Upper lobe of left lung (tissue), 6 donors: Measurements from ENCODE around the gene BTBD9. TPM values are rescaled to one million over a fixed set of nuclear protein-coding genes. Genes with fewer than 3 reads are reported as not detected.

Experiments
- ATAC-seq, 2 donors: fragments of 200-7000 bp; cut with Tn5 transposase; one replicate each; pipeline ENCODE4 v1.9.1; 2022; ENCODE audit warnings: mild to moderate bottlenecking in 2 of 2, moderate library complexity in 2 of 2; ENCODE audit not compliant: low FRiP score in 2 of 2
- DNase-seq, 2 donors: peaks; one replicate each; pipeline ENCODE4 v3.0.0-alpha.2; 2019 to 2020
- H3K27ac ChIP-seq, 4 donors: fragments of 200-600 bp; sonication (generic); one replicate each; pipeline ENCODE4 v1.5.1; 2016 to 2019
- H3K27me3 ChIP-seq, 4 donors: fragments of 200-600 bp; sonication (generic); one replicate each; pipeline ENCODE4 v1.5.1; 2017 to 2019
- H3K36me3 ChIP-seq, 4 donors: fragments of 200-600 bp; sonication (generic); one replicate each; pipeline ENCODE4 v1.5.1; 2016 to 2019
- H3K4me1 ChIP-seq, 4 donors: fragments of 200-600 bp; sonication (generic); one replicate each; pipeline ENCODE4 v1.5.1; 2018 to 2019
- H3K4me3 ChIP-seq, 4 donors: fragments of 200-600 bp; sonication (generic); one replicate each; pipeline ENCODE4 v1.5.1; 2017 to 2019; ENCODE audit warnings: mild to moderate bottlenecking in 2 of 4, moderate library complexity in 1 of 4
- H3K9me3 ChIP-seq, 4 donors: fragments of 200-600 bp; sonication (generic); one replicate each; pipeline ENCODE4 v1.5.1; 2018 to 2019
- CTCF ChIP-seq, 6 experiments: fragments of 450-650 bp in 4 of 6; fragments of 200-600 bp in 2 of 6; sonication (generic) in 2 of 6; IDR thresholded peaks; one replicate each; pipeline ENCODE4 v1.5.1; 2016 to 2019; ENCODE audit warnings: antibody characterized with exemption in 6 of 6
- EP300 ChIP-seq, 4 donors: sonication (generic); formaldehyde crosslinking; IDR thresholded peaks; one replicate each; pipeline ENCODE4 v1.5.1; 2017; ENCODE audit warnings: antibody characterized with exemption in 4 of 4, control low read depth in 2 of 4
- POLR2A ChIP-seq, 4 donors: fragments of 450-650 bp; IDR thresholded peaks; one replicate each; pipeline ENCODE4 v1.5.1; 2016 to 2017; ENCODE audit warnings: antibody characterized with exemption in 4 of 4, mild to moderate bottlenecking in 2 of 4
- POLR2AphosphoS5 ChIP-seq, 2 donors: sonication (generic); formaldehyde crosslinking; IDR thresholded peaks; one replicate each; pipeline ENCODE4 v1.5.1; 2017; ENCODE audit warnings: antibody characterized with exemption in 2 of 2
- WGBS, 2 donors: methylation state at CpG; one replicate each; pipeline ENCODE4 v1.1.5; 2017 to 2018; 5-methylcytosine and 5-hydroxymethylcytosine counted together
- total RNA-seq, 6 donors: library from RNA; depleted of rRNA in 4 of 6; stranded (reverse); fragments of >200 nt in 4 of 6; gene quantifications; one replicate each; pipeline versions ENCODE4 v1.1.0 to v1.2.1, GENCODE V29; 2016 to 2021
- donor health status: DM: no; HTN: no; CAD: no; lungs with moderate emphysema.
- donor health status: DM: no; HTN: yes; CAD: no; lungs with severe emphysema.

Gene BTBD9
- total RNA-seq, 6 donors from 2014 or later, result 18.2 to 60.8 (median 44.9) TPM

GRCh38 chr6:38179300-38179699, 460.4 kb downstream of the BTBD9 start:
- H3K27ac ChIP-seq, result no peak overlapping the region

GRCh38 chr6:38178584-38178886, 461.2 kb downstream of the BTBD9 start:
- H3K27ac ChIP-seq, result no peak overlapping the region
- no peak for DNase-seq
- TF ChIP-seq POLR2AphosphoS5 (IDR thresholded peaks at IDR 0.05) (no peak), CTCF (IDR thresholded peaks at IDR 0.05) (no peak), EP300 (IDR thresholded peaks at IDR 0.05) (no peak), POLR2A (IDR thresholded peaks at IDR 0.05) (no peak)
- no peaks in the 10 kb centered on the region for H3K4me1 ChIP-seq
- WGBS, 2 donors, result 93 to 95% methylated on average over 2 of the region's 2 CpGs
- no peak for ATAC-seq
- H3K36me3 ChIP-seq, result peaks cover 0 to 22% (median 4%) of the 10 kb centered on the region in 4 donors
- H3K9me3 ChIP-seq, result no peaks in the 10 kb centered on the region
- H3K4me3 ChIP-seq, result no peak overlapping the region
- H3K27me3 ChIP-seq, result no peaks in the 10 kb centered on the region

More at GRCh38 chr6:38179300-38179699, 460.4 kb downstream of the BTBD9 start:
- 96% methylated on average over 6 to 7 of the region's 7 CpGs for WGBS, 2 donors
- no peaks in the 10 kb centered on the region for H3K4me1 ChIP-seq
- peaks cover 0 to 18% (median 5%) of the 10 kb centered on the region in 4 donors for H3K36me3 ChIP-seq
- no peaks in the 10 kb centered on the region for H3K9me3 ChIP-seq
- no peak for ATAC-seq
- no peak overlapping the region for H3K4me3 ChIP-seq
- no peaks in the 10 kb centered on the region for H3K27me3 ChIP-seq
- no peak for DNase-seq
- TF ChIP-seq POLR2AphosphoS5 (IDR thresholded peaks at IDR 0.05), result no peak
- no peak for TF ChIP-seq EP300 (IDR thresholded peaks at IDR 0.05)
- TF ChIP-seq POLR2A (IDR thresholded peaks at IDR 0.05), result no peak
- TF ChIP-seq CTCF (IDR thresholded peaks at IDR 0.05), result no peak

GRCh38 chr6:38177882-38178583, 461.7 kb downstream of the BTBD9 start:
- H3K36me3 ChIP-seq, result peaks cover 0 to 23% (median 4%) of the 10 kb centered on the region in 4 donors
- no peak overlapping the region for H3K27ac ChIP-seq
- H3K27me3 ChIP-seq, result no peaks in the 10 kb centered on the region
- H3K4me1 ChIP-seq, result no peaks in the 10 kb centered on the region
- DNase-seq (no peak), ATAC-seq (no peak)
- WGBS, 2 donors, result 93 to 96% methylated on average over 14 of the region's 14 CpGs
- no peaks in the 10 kb centered on the region for H3K9me3 ChIP-seq
- no peak overlapping the region for H3K4me3 ChIP-seq
- no peak for TF ChIP-seq POLR2AphosphoS5 (IDR thresholded peaks at IDR 0.05)
- TF ChIP-seq POLR2A (IDR thresholded peaks at IDR 0.05), result no peak
- TF ChIP-seq CTCF (IDR thresholded peaks at IDR 0.05), result no peak
- TF ChIP-seq EP300 (IDR thresholded peaks at IDR 0.05), result no peak

- ATAC-seq (no peak), DNase-seq (no peak)
- no peak for TF ChIP-seq POLR2AphosphoS5 (IDR thresholded peaks at IDR 0.05)
- no peak for TF ChIP-seq POLR2A (IDR thresholded peaks at IDR 0.05)
- TF ChIP-seq CTCF (IDR thresholded peaks at IDR 0.05), result no peak
- no peak for TF ChIP-seq EP300 (IDR thresholded peaks at IDR 0.05)
- Histone ChIP-seq H3K27ac (no peak overlapping the region), H3K9me3 (no peaks in the 10 kb centered on the region), H3K36me3 (peaks cover 0 to 23% (median 4%) of the 10 kb centered on the region in 4 donors), H3K27me3 (no peaks in the 10 kb centered on the region), H3K4me1 (no peaks in the 10 kb centered on the region), H3K4me3 (no peak overlapping the region)
- 81 to 83% methylated on average over 32 of the region's 32 CpGs for WGBS, 2 donors
These were observed 462.7 kb downstream of the BTBD9 start for GRCh38 chr6:38176797-38177751.
